Adrenal gland (tissue), 5 donors: ENCODE measurements around the gene GPRIN1.

ENCODE experiments used
- POLR2A ChIP-seq, 2 donors: fragments of 450-650 bp; IDR thresholded peaks; one replicate each; pipeline ENCODE4 v1.6.1; 2017; ENCODE audit warnings: antibody characterized with exemption in 2 of 2, mild to moderate bottlenecking in 2 of 2, moderate library complexity in 1 of 2
- TF ChIP-seq, protein P1 (sequence below), 6 experiments: fragments of 450-650 bp in 4 of 6; fragments of 200-600 bp in 2 of 6; sonication (generic) in 1 of 6; IDR thresholded peaks; 1 replicate in 5 of 6; 2 replicates in 1 of 6; pipeline versions ENCODE4 v1.5.1 to v1.8.0; 2016 to 2021; ENCODE audit warnings: antibody characterized with exemption in 6 of 6, mild to moderate bottlenecking in 2 of 6, moderate library complexity in 1 of 6
- donor health status: DM: no; HTN: no; CAD: no.

DNA sequence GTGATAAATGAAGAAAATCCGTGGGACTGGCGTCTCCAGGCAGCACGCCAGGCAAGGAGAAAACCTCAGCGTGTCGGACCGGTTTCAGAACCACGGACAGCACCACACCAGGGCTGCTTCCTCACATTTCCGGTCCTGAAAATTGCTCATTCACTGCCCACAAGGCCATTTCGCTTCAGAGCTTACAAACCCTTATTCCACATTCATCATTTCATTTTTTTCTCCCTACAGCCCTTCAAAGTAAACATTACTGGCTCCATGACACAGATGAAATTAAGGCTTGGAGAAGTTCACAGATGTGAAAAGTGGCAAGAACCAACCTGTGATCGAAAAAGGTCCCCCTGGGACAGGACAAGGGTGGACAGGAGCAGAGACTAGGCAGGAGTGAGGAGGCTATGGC is 1.5 kb upstream of the GPRIN1 start:
- TF ChIP-seq POLR2A (IDR thresholded peaks at IDR 0.05), result no peak
- TF ChIP-seq, protein P1, sequence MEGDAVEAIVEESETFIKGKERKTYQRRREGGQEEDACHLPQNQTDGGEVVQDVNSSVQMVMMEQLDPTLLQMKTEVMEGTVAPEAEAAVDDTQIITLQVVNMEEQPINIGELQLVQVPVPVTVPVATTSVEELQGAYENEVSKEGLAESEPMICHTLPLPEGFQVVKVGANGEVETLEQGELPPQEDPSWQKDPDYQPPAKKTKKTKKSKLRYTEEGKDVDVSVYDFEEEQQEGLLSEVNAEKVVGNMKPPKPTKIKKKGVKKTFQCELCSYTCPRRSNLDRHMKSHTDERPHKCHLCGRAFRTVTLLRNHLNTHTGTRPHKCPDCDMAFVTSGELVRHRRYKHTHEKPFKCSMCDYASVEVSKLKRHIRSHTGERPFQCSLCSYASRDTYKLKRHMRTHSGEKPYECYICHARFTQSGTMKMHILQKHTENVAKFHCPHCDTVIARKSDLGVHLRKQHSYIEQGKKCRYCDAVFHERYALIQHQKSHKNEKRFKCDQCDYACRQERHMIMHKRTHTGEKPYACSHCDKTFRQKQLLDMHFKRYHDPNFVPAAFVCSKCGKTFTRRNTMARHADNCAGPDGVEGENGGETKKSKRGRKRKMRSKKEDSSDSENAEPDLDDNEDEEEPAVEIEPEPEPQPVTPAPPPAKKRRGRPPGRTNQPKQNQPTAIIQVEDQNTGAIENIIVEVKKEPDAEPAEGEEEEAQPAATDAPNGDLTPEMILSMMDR (IDR thresholded peaks at IDR 0.05), result no peak
